ENCODE results near the gene NUB1.
"Not testable (repeated sequence)": the region's sequence is repeated elsewhere in the genome, so short reads cannot be mapped to it uniquely, and the experiment has no call there.

The NUB1 gene, protein sequence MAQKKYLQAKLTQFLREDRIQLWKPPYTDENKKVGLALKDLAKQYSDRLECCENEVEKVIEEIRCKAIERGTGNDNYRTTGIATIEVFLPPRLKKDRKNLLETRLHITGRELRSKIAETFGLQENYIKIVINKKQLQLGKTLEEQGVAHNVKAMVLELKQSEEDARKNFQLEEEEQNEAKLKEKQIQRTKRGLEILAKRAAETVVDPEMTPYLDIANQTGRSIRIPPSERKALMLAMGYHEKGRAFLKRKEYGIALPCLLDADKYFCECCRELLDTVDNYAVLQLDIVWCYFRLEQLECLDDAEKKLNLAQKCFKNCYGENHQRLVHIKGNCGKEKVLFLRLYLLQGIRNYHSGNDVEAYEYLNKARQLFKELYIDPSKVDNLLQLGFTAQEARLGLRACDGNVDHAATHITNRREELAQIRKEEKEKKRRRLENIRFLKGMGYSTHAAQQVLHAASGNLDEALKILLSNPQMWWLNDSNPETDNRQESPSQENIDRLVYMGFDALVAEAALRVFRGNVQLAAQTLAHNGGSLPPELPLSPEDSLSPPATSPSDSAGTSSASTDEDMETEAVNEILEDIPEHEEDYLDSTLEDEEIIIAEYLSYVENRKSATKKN

GRCh38 chr7:151341357-151342101 lies at the start of gene NUB1:
Gene NUB1, plus strand, starts transcription at chr7:151341812. Its CDS starts 3,538 bp downstream, at chr7:151345350.
- DNase-seq (ENCODE audit: low read depth in 1 of 2, low spot score in 1 of 2) = peak; percentile 85 to 88

GRCh38 chr7:151292850-151293249 lies 48.8 kb upstream of the NUB1 start:
- DNase-seq (ENCODE audit: low read depth in 1 of 2, low spot score in 1 of 2) = no peak

GRCh38 chr7:151296202-151296992 lies 45.2 kb upstream of the NUB1 start:
- DNase-seq (ENCODE audit: low read depth in 1 of 2, low spot score in 1 of 2) = no peak

DNA sequence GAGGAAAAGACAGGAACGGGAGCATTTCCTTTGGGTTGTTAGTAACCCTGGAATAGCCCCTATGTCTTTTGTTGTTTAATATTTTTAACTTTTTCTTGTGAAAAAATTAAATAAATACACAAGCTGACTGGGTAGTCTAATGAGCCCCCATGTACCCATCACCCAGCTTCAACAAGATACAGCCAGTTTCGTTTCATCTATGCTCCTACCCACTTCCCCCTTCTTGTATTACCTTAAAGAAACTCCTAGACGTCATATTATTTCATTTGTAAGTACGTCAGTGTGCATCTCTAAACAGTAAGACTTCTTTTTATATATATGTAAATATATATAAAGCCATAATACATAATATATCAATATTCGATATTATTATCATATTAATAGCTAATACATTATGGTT lies 42.8 kb upstream of the NUB1 start:
- no peak for DNase-seq (ENCODE audit: low read depth in 1 of 2, low spot score in 1 of 2)

- no peak for DNase-seq (ENCODE audit: low read depth in 1 of 2, low spot score in 1 of 2)
Measured at GRCh38 chr7:151299530-151299929, 42.1 kb upstream of the NUB1 start.

DNA sequence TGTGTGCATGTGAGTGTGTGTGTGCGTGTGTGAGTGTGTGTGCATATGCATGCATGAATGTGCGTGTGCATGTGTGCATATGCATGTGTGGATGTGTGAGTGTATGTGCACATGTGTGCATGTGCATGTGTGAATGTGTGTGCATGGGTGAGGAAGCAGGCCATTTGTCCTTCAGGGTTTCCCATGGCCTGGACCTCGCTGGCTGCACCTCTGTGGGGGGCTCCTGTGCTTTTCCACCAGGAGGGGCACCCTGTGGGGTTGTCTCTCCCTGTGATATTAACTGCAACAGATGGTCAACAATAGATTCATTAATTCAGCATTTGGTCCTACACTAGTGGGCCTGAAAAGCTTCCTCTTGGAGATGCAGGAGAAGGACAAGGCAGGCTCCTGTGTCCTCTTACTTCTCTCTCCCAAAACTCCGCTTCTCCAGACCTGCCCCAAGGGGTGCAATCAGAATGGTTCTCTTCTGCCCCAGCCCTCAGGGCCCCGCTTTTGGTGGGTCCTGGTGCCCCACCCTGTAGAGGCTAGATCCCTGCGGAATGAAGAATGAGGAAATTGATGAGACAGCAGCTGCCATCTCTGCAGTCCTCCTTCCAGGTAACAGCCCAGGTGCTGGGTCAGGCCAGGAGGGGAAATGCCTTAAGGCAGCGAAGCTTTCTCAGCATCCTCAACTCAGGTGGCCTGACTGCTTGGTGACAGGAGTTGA lies 41.5 kb upstream of the NUB1 start:
- DNase-seq (ENCODE audit: low read depth in 1 of 2, low spot score in 1 of 2) = no peak

- no peak for DNase-seq (ENCODE audit: low read depth in 1 of 2, low spot score in 1 of 2)
Measured at GRCh38 chr7:151301471-151302462, 39.8 kb upstream of the NUB1 start.

DNA sequence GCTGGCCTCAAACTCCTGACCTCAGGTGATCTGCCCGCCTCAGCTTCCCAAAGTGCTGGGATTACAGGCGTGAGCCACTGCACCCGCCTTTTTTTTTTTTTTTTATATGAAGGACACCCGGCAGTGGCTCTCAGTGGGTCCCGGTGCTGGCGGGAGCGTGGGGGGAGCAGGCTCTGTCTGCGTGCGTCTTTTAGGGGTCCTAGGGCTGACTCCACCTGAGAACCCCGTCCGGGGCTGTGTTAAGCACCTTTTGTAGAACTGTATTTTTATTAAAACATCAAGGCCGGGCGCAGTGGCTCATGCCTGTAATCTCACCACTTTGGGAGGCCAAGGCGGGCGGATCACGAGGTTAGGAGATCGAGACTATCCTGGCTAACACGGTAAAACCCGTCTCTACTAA lies 37.4 kb upstream of the NUB1 start:
- not testable (repeated sequence) for DNase-seq (ENCODE audit: low read depth in 1 of 2, low spot score in 1 of 2)

DNA sequence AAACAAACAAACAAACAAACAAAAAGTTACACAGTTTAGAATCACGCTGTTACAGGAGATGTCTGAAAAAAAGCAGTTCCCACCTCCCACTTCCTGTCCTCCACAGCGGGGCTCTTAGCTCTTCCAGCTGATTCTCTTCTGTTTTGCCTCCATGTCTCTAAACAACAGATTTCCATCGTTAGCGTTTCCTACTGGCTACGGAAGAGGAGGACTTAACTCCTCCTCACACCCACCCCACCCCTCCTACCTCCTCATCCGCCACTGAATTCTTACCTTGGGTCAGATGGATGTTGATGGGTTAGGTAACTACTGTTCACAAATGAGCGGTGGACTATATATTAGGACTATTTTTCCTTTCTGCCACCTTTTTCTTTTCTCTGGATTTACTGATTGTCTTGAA lies 36.8 kb upstream of the NUB1 start:
- DNase-seq (ENCODE audit: low read depth in 1 of 2, low spot score in 1 of 2) = no peak

DNA sequence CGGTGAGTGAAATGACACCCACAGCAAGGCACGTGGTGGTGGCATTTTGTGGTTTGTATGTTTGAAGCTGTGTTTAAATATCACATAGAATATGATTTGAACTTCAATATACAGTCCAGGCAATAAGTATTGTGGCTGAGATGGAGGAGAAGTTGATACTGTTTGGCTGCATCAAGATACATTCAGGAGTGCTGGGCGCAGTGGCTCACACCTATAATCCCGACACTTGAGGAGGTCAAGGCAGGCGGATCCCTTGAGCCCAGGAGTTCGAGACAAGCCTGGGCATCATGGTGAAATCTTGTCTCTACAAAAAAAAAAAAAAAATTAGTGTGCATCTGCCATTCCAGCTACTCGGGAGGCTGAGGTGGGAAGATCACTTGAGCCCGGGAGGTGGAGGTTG lies 35.2 kb upstream of the NUB1 start:
- no peak for DNase-seq (ENCODE audit: low read depth in 1 of 2, low spot score in 1 of 2)

GRCh38 chr7:151306860-151307259 lies 34.8 kb upstream of the NUB1 start:
- no peak for DNase-seq (ENCODE audit: low read depth in 1 of 2, low spot score in 1 of 2)

- DNase-seq (ENCODE audit: low read depth in 1 of 2, low spot score in 1 of 2) = no peak
Measured at GRCh38 chr7:151307536-151307935, 34.1 kb upstream of the NUB1 start.

DNA sequence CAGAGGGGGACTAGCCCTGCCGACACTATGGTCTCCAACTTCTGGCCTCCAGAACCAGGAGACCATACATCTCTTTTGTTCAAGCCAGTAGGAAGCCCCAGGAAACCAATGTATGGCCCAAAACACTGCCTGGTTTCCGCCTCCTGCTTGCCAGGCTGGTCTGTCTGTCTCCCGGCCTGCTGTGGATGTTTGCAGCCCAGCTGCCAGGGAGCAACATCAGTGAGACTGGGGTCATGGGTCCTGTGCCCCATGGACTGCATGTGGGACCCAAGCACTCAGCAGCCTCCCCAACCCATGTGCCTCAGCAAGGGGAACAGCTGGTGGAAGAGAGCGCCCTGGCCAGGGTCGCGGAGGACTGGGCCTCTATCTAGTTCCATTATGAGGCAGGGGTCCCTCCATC lies 33.4 kb upstream of the NUB1 start:
- no peak for DNase-seq (ENCODE audit: low read depth in 1 of 2, low spot score in 1 of 2)

DNA sequence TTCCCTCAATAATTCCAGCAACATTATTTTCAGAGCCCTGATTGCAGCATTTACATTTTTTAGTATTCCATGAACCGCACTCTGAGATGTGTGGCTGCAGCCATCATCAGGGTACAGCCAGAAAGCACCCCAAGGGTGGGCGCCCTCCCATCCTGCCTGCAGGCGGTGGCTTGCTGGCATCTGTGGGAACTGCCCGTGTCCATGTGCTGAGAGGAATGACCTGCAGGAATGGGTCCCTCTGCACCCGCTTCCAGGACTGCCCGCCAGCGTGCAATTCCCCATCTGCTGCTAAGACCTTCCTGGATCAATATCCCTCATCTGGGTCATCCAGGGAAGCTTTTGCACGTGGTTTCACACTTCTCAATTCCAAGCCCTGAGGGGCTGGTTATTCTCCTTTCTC lies 32.8 kb upstream of the NUB1 start:
- DNase-seq (ENCODE audit: low read depth in 1 of 2, low spot score in 1 of 2) = no peak

DNA sequence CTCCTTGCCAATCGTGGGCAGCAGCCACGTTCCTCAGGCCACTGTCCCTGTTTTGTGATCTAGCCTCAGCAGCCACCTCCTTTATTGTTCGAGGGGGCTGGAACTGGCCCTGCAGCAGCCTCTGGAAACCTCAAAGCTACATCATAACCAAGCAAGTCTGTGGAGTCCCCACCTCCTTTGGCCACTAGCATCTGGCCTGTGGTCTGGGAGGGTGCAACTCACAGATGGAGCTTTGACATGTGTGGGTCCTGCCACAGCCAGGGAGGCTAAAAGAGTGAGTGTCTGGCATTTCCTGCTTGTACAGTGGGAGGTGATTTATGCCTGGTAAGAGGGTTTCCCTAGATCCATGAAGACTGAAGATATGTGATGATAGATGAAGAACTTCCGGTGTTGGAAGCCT lies 32.3 kb upstream of the NUB1 start:
- no peak for DNase-seq (ENCODE audit: low read depth in 1 of 2, low spot score in 1 of 2)

DNA sequence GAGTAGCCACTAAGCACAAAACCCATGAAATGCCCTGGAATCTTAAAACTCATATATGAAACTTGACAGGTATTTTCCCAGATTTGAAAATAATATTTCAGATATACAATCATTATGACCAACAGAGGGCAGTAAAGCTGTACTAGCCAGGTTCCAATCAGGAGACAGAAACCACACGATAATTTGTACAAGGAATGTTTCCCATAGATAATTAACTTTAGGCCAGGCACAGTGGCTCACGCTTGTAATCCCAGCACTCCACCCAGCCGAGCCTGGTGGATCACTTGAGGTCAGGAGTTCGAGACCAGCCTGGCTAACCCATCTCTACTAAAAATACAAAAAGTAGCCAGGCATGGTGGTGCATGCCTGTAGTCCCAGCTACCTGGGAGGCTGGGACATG lies 31.0 kb upstream of the NUB1 start:
- no peak for DNase-seq (ENCODE audit: low read depth in 1 of 2, low spot score in 1 of 2)

DNA sequence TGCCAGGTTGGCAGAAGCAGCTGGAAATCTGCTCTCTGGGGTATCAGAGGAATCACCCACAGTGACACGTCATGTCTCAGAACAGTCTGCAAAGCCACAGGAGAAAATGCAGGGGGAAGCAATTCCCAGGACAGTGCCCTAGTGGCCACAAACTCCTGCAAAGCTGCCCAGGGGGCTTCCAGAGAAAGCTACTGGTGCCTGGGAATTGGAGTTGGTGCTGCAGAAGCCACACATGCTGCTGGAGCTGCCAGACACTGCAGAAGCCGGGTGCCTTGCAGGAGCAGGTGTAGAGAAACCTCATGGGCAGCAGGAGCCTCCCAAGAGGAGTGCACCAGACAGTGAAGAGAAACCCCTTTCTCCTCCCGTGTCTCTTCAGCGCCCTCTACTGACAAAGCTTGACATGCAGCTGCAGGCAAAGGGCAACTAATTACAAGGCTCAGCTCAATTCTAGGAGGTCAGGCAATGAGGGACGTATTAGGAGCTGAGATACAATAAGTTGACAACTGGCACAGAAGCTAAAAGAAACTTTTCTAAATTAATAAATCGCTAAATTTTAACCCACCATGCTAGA lies 30.2 kb upstream of the NUB1 start:
- no peak for DNase-seq (ENCODE audit: low read depth in 1 of 2, low spot score in 1 of 2)

GRCh38 chr7:151312356-151312755 lies 29.3 kb upstream of the NUB1 start:
- DNase-seq (ENCODE audit: low read depth in 1 of 2, low spot score in 1 of 2) = no peak

Measured in activated T-helper 1 cell treated with anti-CD3 and anti-CD28 coated beads, Interleukin-2, amount 50 U/mL, for 16 hours (primary cell).